ENCODE results near the gene SLC16A13.

Gene SLC16A13

GRCh38 chr17:7077911-7078546 lies 42.2 kb downstream of the SLC16A13 start:
- in situ Hi-C loops (cut with MboI; ENCODE audit: low pct_unique_long_range_greater_than_20kb, low sequenced_read_pairs, unreplicated experiment), result no loop called here
- DNase-seq (ENCODE audit: low spot score), result no peak

GRCh38 chr17:7078711-7079110 lies 42.9 kb downstream of the SLC16A13 start:
- no peak for DNase-seq (ENCODE audit: low spot score)
- no peak for TF ChIP-seq CTCF (IDR thresholded peaks at IDR 0.05; ENCODE audit: extremely low read depth, insufficient read depth, missing control alignments)
- in situ Hi-C loops (cut with MboI; ENCODE audit: low pct_unique_long_range_greater_than_20kb, low sequenced_read_pairs, unreplicated experiment), result no loop called here

More at GRCh38 chr17:7077911-7078546, 42.2 kb downstream of the SLC16A13 start:
- TF ChIP-seq CTCF (IDR thresholded peaks at IDR 0.05; ENCODE audit: extremely low read depth, insufficient read depth, missing control alignments), result no peak

DNA sequence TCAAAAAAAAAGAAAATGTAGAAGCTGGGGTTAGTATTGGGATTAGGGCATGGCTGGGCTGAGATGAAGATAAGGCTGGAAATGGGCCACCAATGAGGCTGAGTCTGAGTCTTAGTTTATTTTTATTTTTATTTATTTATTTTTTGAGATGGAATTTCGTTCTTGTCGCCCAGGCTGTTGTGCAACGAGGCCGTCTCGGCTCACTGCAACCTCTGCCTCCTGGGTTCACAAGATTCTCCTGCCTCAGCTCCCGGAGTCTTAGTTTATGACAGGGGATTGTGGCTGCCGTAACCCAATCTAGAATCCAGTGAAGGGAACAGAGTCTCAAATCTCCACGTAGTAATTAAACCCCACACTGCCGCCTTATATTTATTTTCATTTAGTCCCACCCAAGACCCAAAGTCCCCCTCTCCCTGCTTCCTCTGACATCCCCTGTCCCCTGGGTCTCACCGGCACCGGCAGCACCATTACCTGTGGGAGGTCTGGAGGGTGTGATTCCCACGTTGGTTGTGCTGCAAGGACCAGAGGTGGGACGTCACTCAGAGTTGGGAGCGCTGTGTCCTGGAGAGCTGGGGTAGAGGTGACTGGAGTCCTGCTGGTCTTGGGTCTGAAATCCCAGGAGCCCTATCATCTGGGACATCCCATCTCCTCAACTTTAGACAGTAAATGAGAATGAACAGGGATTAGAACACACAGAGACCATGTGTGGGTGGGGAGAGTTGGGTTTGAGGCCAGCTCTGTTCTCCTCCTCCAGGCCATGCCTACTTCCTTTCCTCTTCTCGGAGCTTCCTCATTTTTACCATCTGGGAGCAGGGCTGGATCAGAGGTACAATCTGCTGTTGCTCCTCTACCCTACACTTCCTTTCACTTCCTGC lies 44.0 kb downstream of the SLC16A13 start, which contains the start of gene CLEC10A:
Gene CLEC10A, minus strand, starts transcription at position 671 of the 875 bp plus-strand sequence. CDS start 1,439 bp downstream, outside the sequence.
- in situ Hi-C loops (cut with MboI; ENCODE audit: low pct_unique_long_range_greater_than_20kb, low sequenced_read_pairs, unreplicated experiment), result no loop called here
- no peak for DNase-seq (ENCODE audit: low spot score)
- TF ChIP-seq CTCF (IDR thresholded peaks at IDR 0.05; ENCODE audit: extremely low read depth, insufficient read depth, missing control alignments), result no peak

DNA sequence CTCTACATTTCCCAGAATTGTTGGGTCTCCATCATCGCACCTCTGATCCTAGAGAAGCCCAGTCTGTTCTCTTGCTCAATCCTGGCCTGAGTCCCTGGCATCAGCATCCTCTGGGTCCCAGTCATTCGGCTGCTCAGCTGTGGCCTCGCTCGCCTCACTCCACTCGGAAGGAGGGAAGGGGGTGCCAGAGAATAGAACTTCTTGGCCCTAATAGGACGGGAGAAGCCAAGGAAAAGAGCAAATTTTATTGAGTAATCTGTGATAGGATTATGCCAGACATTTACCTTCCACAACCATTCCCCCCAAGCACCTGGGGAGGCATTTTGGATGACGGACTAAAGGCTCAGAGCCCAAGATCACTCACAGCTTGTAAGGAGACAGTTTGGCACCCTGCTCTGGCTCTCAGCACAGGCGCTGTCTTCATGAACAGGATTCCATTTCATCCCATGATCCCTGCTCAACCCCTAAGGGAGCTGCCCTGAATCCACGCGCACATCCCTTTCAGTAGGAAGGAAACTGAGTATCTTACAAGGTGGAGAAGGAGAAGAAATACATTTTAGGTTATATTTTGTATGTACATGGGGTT lies 44.7 kb downstream of the SLC16A13 start:
- DNase-seq (ENCODE audit: low spot score), result no peak
- TF ChIP-seq CTCF (IDR thresholded peaks at IDR 0.05; ENCODE audit: extremely low read depth, insufficient read depth, missing control alignments), result no peak
- in situ Hi-C loops (cut with MboI; ENCODE audit: low pct_unique_long_range_greater_than_20kb, low sequenced_read_pairs, unreplicated experiment), result no loop called here

- no peak for TF ChIP-seq CTCF (IDR thresholded peaks at IDR 0.05; ENCODE audit: extremely low read depth, insufficient read depth, missing control alignments)
- in situ Hi-C loops (cut with MboI; ENCODE audit: low pct_unique_long_range_greater_than_20kb, low sequenced_read_pairs, unreplicated experiment), result no loop called here
These were observed 45.7 kb downstream of the SLC16A13 start for GRCh38 chr17:7081341-7082062.

DNA sequence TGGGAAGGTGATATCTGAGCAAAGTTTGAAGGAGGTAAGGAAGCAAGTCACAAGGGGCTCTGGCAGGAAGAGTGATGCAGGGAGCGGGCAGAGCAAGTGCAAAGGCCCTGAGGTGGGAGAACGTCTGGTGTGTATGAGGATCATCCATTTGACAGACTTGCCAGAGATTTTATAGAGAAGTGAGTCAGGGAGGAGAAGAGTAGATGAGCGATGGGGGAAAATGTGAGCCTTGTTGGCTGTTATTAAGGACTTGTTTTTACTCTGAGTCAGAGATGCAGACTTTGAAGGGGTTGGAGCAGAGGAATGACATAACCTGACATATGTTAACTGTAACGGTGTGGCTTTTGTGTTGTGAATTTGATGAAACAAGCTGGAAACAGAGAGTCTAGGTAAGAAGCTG lies 47.8 kb downstream of the SLC16A13 start:
- no peak for DNase-seq (ENCODE audit: low spot score)
- TF ChIP-seq CTCF (IDR thresholded peaks at IDR 0.05; ENCODE audit: extremely low read depth, insufficient read depth, missing control alignments), result no peak
- in situ Hi-C loops (cut with MboI; ENCODE audit: low pct_unique_long_range_greater_than_20kb, low sequenced_read_pairs, unreplicated experiment), result no loop called here

More at GRCh38 chr17:7081341-7082062, 45.7 kb downstream of the SLC16A13 start:
- no peak for DNase-seq (ENCODE audit: low spot score)
